Neutrophil (primary cell): ENCODE measurements around the gene CHST12.

Experiments used
- H3K27ac ChIP-seq: fragments of 200-600 bp; sonication (generic); 2 replicates; pipeline ENCODE4 v1.5.1; 2016; ENCODE audit warnings: mild to moderate bottlenecking, moderate library complexity
- H3K27me3 ChIP-seq: fragments of 200-600 bp; sonication (generic); 2 replicates; pipeline ENCODE4 v1.6.0; 2016; ENCODE audit warnings: mild to moderate bottlenecking
- H3K36me3 ChIP-seq: fragments of 200-600 bp; sonication (generic); 2 replicates; pipeline ENCODE4 v1.5.1; 2017
- H3K4me1 ChIP-seq, 2 experiments: fragments of 200-600 bp in 1 of 2; sonication (generic) in 1 of 2; 1 replicate in 1 of 2; 2 replicates in 1 of 2; pipeline versions ENCODE4 v1.5.1 to v1.6.1; 2013 to 2016; ENCODE audit warnings: low read depth in 1 of 2, low read length in 1 of 2, mild to moderate bottlenecking in 1 of 2, moderate library complexity in 1 of 2; ENCODE audit not compliant: control insufficient read depth in 1 of 2, insufficient read depth in 1 of 2
- H3K4me3 ChIP-seq, 2 experiments: fragments of 200-600 bp in 1 of 2; sonication (generic) in 1 of 2; 1 replicate in 1 of 2; 2 replicates in 1 of 2; pipeline ENCODE4 v1.5.1; 2013 to 2016; ENCODE audit warnings: low read depth in 1 of 2, low read length in 1 of 2, mild to moderate bottlenecking in 1 of 2, moderate library complexity in 1 of 2
- H3K9me3 ChIP-seq: fragments of 200-600 bp; sonication (generic); 2 replicates; pipeline ENCODE4 v1.5.1; 2016
- CTCF ChIP-seq: fragments of 200-600 bp; sonication (generic); IDR thresholded peaks from 2 replicates; pipeline ENCODE4 v1.5.1; 2016; ENCODE audit warnings: antibody characterized with exemption

CHST12 gene

GRCh38 chr7:2431260-2431867, 28.0 kb downstream of the CHST12 start:
- Histone ChIP-seq H3K4me1 (no peaks in the 10 kb centered on the region), H3K9me3 (no peaks in the 10 kb centered on the region), H3K4me3 (no peak overlapping the region), H3K36me3 (peaks cover 37% of the 10 kb centered on the region), H3K27ac (no peak overlapping the region), H3K27me3 (no peaks in the 10 kb centered on the region)
- TF ChIP-seq CTCF, result peak; percentile 24

- H3K4me1 ChIP-seq, result no peaks in the 10 kb centered on the region
- H3K27ac ChIP-seq, result no peak overlapping the region
- no peak overlapping the region for H3K4me3 ChIP-seq
- H3K9me3 ChIP-seq, result no peaks in the 10 kb centered on the region
- TF ChIP-seq CTCF, result no peak
- peaks cover 51% of the 10 kb centered on the region for H3K36me3 ChIP-seq
- H3K27me3 ChIP-seq, result no peaks in the 10 kb centered on the region
These were observed 29.7 kb downstream of the CHST12 start for GRCh38 chr7:2432910-2433712.

- Histone ChIP-seq H3K36me3 (peaks cover 59% of the 10 kb centered on the region), H3K9me3 (no peaks in the 10 kb centered on the region), H3K4me1 (no peaks in the 10 kb centered on the region), H3K27me3 (no peaks in the 10 kb centered on the region), H3K27ac (no peak overlapping the region), H3K4me3 (no peak overlapping the region)
- no peak for TF ChIP-seq CTCF
These were observed 30.5 kb downstream of the CHST12 start for GRCh38 chr7:2433713-2434550.

GRCh38 chr7:2435146-2435545, 31.7 kb downstream of the CHST12 start:
- TF ChIP-seq CTCF, result no peak
- Histone ChIP-seq H3K27ac (no peak overlapping the region), H3K4me3 (no peak overlapping the region), H3K4me1 (no peaks in the 10 kb centered on the region), H3K9me3 (no peaks in the 10 kb centered on the region), H3K27me3 (no peaks in the 10 kb centered on the region), H3K36me3 (peaks cover 59% of the 10 kb centered on the region)

GRCh38 chr7:2436341-2437104, 33.1 kb downstream of the CHST12 start:
- no peaks in the 10 kb centered on the region for H3K27me3 ChIP-seq
- no peak overlapping the region for H3K4me3 ChIP-seq
- no peak overlapping the region for H3K27ac ChIP-seq
- H3K9me3 ChIP-seq, result no peaks in the 10 kb centered on the region
- no peak for TF ChIP-seq CTCF
- H3K4me1 ChIP-seq, result no peaks in the 10 kb centered on the region
- H3K36me3 ChIP-seq, result peaks cover 59% of the 10 kb centered on the region
